ENCODE data around the gene SMURF1.

DNA sequence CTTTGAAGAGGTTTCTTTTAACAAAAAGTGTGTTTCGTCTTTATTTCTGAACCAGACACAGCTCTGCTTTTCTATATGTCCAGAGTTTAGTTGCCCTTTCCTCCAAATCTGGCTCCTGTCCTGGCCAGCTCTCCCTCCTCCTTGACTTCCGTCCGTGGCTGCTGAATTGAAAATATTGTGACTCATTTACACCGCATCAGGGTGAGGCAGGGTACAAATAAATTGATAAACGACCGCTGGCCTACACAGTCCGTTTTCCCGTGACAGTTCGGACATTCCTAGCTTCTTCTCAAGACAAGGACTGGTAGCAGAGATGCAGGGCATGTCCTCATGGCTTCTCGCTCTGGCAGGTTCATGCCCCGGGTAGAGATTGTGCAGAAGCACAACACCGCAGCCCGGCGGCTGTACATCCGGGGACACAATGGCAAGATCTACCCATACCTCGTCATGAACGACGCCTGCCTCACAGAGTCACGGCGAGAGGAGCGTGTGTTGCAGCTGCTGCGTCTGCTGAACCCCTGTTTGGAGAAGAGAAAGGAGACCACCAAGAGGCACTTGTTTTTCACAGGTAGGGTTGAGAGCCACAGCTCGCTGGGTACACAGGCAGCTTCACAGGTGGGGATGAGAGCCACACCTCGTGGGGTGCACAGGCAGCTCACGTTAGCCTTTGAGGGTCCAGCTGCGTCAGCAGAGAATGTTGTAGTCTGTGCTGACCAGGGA lies 139.0 kb downstream of the SMURF1 start:
- TF ChIP-seq, protein P1, sequence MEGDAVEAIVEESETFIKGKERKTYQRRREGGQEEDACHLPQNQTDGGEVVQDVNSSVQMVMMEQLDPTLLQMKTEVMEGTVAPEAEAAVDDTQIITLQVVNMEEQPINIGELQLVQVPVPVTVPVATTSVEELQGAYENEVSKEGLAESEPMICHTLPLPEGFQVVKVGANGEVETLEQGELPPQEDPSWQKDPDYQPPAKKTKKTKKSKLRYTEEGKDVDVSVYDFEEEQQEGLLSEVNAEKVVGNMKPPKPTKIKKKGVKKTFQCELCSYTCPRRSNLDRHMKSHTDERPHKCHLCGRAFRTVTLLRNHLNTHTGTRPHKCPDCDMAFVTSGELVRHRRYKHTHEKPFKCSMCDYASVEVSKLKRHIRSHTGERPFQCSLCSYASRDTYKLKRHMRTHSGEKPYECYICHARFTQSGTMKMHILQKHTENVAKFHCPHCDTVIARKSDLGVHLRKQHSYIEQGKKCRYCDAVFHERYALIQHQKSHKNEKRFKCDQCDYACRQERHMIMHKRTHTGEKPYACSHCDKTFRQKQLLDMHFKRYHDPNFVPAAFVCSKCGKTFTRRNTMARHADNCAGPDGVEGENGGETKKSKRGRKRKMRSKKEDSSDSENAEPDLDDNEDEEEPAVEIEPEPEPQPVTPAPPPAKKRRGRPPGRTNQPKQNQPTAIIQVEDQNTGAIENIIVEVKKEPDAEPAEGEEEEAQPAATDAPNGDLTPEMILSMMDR (IDR thresholded peaks at IDR 0.05), result no peak
- no peak for TF ChIP-seq POLR2A (IDR thresholded peaks at IDR 0.05)
- no peak for TF ChIP-seq POLR2AphosphoS5 (IDR thresholded peaks at IDR 0.05)
- TF ChIP-seq EP300 (IDR thresholded peaks at IDR 0.05), result no peak

Data from suprapubic skin (tissue), 4 donors.